DMS153 (cell line): ENCODE results near the gene MYBPC1.
"Not testable (repeated sequence)": the region's sequence is repeated elsewhere in the genome, so short reads cannot be mapped to it uniquely, and the experiment has no call there.

Experiments used
- DNase-seq: peaks from one replicate; lab custom pipeline; 2025; lab: John Stamatoyannopoulos, UW

MYBPC1 gene

GRCh38 chr12:101594700-101595099 lies at the start of gene MYBPC1:
TSS of gene MYBPC1 (plus strand) at chr12:101594971. CDS start at chr12:101595071, 100 bp downstream.
- no peak for DNase-seq

- DNase-seq = no peak
These were observed 43.2 kb upstream of the MYBPC1 start for GRCh38 chr12:101551362-101552114.

- DNase-seq = no peak
These were observed 42.5 kb upstream of the MYBPC1 start for GRCh38 chr12:101552277-101552676.

GRCh38 chr12:101557094-101557493 lies 37.7 kb upstream of the MYBPC1 start:
- no peak for DNase-seq

GRCh38 chr12:101558726-101559125 lies 36.0 kb upstream of the MYBPC1 start:
- DNase-seq = not testable (repeated sequence)

GRCh38 chr12:101563212-101563611 lies 31.6 kb upstream of the MYBPC1 start:
- no peak for DNase-seq

- DNase-seq = no peak
These were observed 29.9 kb upstream of the MYBPC1 start for GRCh38 chr12:101564912-101565311.

GRCh38 chr12:101566318-101566717 lies 28.5 kb upstream of the MYBPC1 start:
- DNase-seq = no peak

- DNase-seq = no peak
These were observed 26.9 kb upstream of the MYBPC1 start for GRCh38 chr12:101567918-101568317.

GRCh38 chr12:101570047-101570446 lies 24.7 kb upstream of the MYBPC1 start:
- DNase-seq = no peak

GRCh38 chr12:101571105-101571504 lies 23.7 kb upstream of the MYBPC1 start:
- no peak for DNase-seq

- no peak for DNase-seq
These were observed 21.0 kb upstream of the MYBPC1 start for GRCh38 chr12:101573743-101574142.

- no peak for DNase-seq
These were observed 16.4 kb upstream of the MYBPC1 start for GRCh38 chr12:101578417-101578816.

GRCh38 chr12:101581190-101581589 lies 13.6 kb upstream of the MYBPC1 start:
- DNase-seq = no peak

- DNase-seq = no peak
These were observed 11.8 kb upstream of the MYBPC1 start for GRCh38 chr12:101582937-101583336.

GRCh38 chr12:101590383-101590782 lies 4.4 kb upstream of the MYBPC1 start:
- DNase-seq = no peak

- no peak for DNase-seq
These were observed 3.0 kb upstream of the MYBPC1 start for GRCh38 chr12:101591781-101592180.

GRCh38 chr12:101592448-101592847 lies 2.3 kb upstream of the MYBPC1 start:
- no peak for DNase-seq

- no peak for DNase-seq
These were observed 1.9 kb upstream of the MYBPC1 start for GRCh38 chr12:101592921-101593320.

GRCh38 chr12:101596172-101596571 lies 1.4 kb downstream of the MYBPC1 start:
- DNase-seq = no peak

GRCh38 chr12:101597164-101597563 lies 2.4 kb downstream of the MYBPC1 start:
- no peak for DNase-seq

GRCh38 chr12:101598483-101598882 lies 3.7 kb downstream of the MYBPC1 start:
- DNase-seq = no peak

- DNase-seq = no peak
These were observed 4.5 kb downstream of the MYBPC1 start for GRCh38 chr12:101599311-101599710.
